ENCODE results near the gene UAP1. TPM values are rescaled to one million over a fixed set of nuclear protein-coding genes. Genes with fewer than 3 reads are reported as not detected.

UAP1 gene
- polyA plus RNA-seq, 1 of the 3 experiments (the other 2 are of a cell fraction): 32.3 TPM

GRCh38 chr1:162541619-162542141 lies 19.8 kb upstream of the UAP1 start:
- POLR2A ChIA-PET: no interaction called here
- Histone ChIP-seq H3K9me2 (no peaks in the 10 kb centered on the region), H3K27me3 (ENCODE audit: insufficient read depth) (no peaks in the 10 kb centered on the region), H3K4me3 (ENCODE audit: low read depth in 2 of 2, low read length in 1 of 2) (no peak overlapping the region), H4K20me1 (ENCODE audit: insufficient read depth) (no peaks in the 10 kb centered on the region), H2AFZ (ENCODE audit: low read depth) (peak overlapping the region; percentile 8), H3K9ac (peak overlapping the region; percentile 51), H3K79me2 (ENCODE audit: insufficient read depth) (no peaks in the 10 kb centered on the region), H3K4me1 (ENCODE audit: control insufficient read depth in 1 of 2, insufficient read depth in 2 of 2, low read depth in 1 of 2, low read length in 1 of 2) (peaks cover 0 to 15% of the 10 kb centered on the region in 2 experiments; a peak in 3 of 4 replicates), H3K4me2 (peak overlapping the region; percentile 38; the same call in 1 of the 2 replicates), H3K36me3 (replicated peaks in 1 of 2; ENCODE audit: control insufficient read depth in 1 of 2, insufficient read depth in 2 of 2, low read length in 1 of 2) (peaks cover 0 to 5% of the 10 kb centered on the region in 2 experiments), H3K9me3 (peaks cover 4% of the 10 kb centered on the region; the same call in 1 of the 2 replicates), H3F3A (replicated peaks; ENCODE audit: insufficient read depth) (peaks cover 56% of the 10 kb centered on the region), H3K27ac (ENCODE audit: low read depth in 2 of 2, low read length in 1 of 2) (peak overlapping the region; percentile 75 to 91; a peak in 3 of 4 replicates)
- WGBS (ENCODE audit: low lambda C conversion rate): 24% methylated on average over 5 of the region's 5 CpGs
- no peak for DNase-seq
- CTCF ChIA-PET: no interaction called here
- TF ChIP-seq TCF12 (IDR thresholded peaks at IDR 0.05) (peak; percentile 85), MEF2A (IDR thresholded peaks at IDR 0.05; ENCODE audit: borderline replicate concordance, low read depth) (no peak), RFX5 (IDR thresholded peaks at IDR 0.05; ENCODE audit: low read length) (no peak), GABPA (IDR thresholded peaks at IDR 0.05; ENCODE audit: low read depth) (no peak), YY1 (IDR thresholded peaks at IDR 0.05; ENCODE audit: low read depth) (peak; percentile 58; the same call in 1 of the 2 replicates), GATA2 (CRISPR knock-in tag; IDR thresholded peaks at IDR 0.05) (no peak), SIN3A (IDR thresholded peaks at IDR 0.05; ENCODE audit: borderline replicate concordance, low read depth, low read length) (peak; percentile 58; the same call in 1 of the 2 replicates), RCOR1 (IDR thresholded peaks at IDR 0.05; ENCODE audit: low read length) (no peak), CHD2 (IDR thresholded peaks at IDR 0.05; ENCODE audit: low read length, partially characterized antibody) (no peak), ELF1 (IDR thresholded peaks at IDR 0.05) (no peak), FOXJ3 (CRISPR knock-in tag; IDR thresholded peaks at IDR 0.05) (no peak), NFIC (IDR thresholded peaks at IDR 0.05; ENCODE audit: borderline replicate concordance) (peak; percentile 88), ZBTB33 (IDR thresholded peaks at IDR 0.05; ENCODE audit: borderline replicate concordance, low read depth) (0 out of 2 replicates have a peak, but pooled peaks have one; percentile 38), TEAD4 (IDR thresholded peaks at IDR 0.05; ENCODE audit: borderline replicate concordance, insufficient read depth) (peak; percentile 62; the same call in 1 of the 2 replicates), EZH2phosphoT487 (IDR thresholded peaks at IDR 0.05; ENCODE audit: borderline replicate concordance, low read depth) (no peak), MXI1 (IDR thresholded peaks at IDR 0.05; ENCODE audit: low read depth, low read length) (no peak), RXRA (IDR thresholded peaks at IDR 0.05; ENCODE audit: borderline replicate concordance, low read depth) (0 out of 2 replicates have a peak, but pooled peaks have one; percentile 19), USF2 (IDR thresholded peaks at IDR 0.05; ENCODE audit: borderline replicate concordance, low read depth, low read length) (no peak), NRF1 (IDR thresholded peaks at IDR 0.05; ENCODE audit: low read depth, low read length) (no peak), TAF1 (IDR thresholded peaks at IDR 0.05; ENCODE audit: borderline replicate concordance, low read depth, low read length) (peak; percentile 31; the same call in 1 of the 2 replicates), SMC3 (IDR thresholded peaks at IDR 0.05; ENCODE audit: low read depth, low read length) (no peak), FOXM1 (IDR thresholded peaks at IDR 0.05; ENCODE audit: low read depth) (peak; percentile 47; the same call in 1 of the 2 replicates), JUND (IDR thresholded peaks at IDR 0.05) (peak; percentile 85)
- TF ChIP-seq, protein P1, sequence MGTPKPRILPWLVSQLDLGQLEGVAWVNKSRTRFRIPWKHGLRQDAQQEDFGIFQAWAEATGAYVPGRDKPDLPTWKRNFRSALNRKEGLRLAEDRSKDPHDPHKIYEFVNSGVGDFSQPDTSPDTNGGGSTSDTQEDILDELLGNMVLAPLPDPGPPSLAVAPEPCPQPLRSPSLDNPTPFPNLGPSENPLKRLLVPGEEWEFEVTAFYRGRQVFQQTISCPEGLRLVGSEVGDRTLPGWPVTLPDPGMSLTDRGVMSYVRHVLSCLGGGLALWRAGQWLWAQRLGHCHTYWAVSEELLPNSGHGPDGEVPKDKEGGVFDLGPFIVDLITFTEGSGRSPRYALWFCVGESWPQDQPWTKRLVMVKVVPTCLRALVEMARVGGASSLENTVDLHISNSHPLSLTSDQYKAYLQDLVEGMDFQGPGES (IDR thresholded peaks at IDR 0.05; ENCODE audit: low read depth, low read length): no peak
- TF ChIP-seq, protein P2, sequence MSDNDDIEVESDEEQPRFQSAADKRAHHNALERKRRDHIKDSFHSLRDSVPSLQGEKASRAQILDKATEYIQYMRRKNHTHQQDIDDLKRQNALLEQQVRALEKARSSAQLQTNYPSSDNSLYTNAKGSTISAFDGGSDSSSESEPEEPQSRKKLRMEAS (IDR thresholded peaks at IDR 0.05; ENCODE audit: low read depth): peak; percentile 53; the same call in 1 of the 2 replicates
- TF ChIP-seq, protein P3, sequence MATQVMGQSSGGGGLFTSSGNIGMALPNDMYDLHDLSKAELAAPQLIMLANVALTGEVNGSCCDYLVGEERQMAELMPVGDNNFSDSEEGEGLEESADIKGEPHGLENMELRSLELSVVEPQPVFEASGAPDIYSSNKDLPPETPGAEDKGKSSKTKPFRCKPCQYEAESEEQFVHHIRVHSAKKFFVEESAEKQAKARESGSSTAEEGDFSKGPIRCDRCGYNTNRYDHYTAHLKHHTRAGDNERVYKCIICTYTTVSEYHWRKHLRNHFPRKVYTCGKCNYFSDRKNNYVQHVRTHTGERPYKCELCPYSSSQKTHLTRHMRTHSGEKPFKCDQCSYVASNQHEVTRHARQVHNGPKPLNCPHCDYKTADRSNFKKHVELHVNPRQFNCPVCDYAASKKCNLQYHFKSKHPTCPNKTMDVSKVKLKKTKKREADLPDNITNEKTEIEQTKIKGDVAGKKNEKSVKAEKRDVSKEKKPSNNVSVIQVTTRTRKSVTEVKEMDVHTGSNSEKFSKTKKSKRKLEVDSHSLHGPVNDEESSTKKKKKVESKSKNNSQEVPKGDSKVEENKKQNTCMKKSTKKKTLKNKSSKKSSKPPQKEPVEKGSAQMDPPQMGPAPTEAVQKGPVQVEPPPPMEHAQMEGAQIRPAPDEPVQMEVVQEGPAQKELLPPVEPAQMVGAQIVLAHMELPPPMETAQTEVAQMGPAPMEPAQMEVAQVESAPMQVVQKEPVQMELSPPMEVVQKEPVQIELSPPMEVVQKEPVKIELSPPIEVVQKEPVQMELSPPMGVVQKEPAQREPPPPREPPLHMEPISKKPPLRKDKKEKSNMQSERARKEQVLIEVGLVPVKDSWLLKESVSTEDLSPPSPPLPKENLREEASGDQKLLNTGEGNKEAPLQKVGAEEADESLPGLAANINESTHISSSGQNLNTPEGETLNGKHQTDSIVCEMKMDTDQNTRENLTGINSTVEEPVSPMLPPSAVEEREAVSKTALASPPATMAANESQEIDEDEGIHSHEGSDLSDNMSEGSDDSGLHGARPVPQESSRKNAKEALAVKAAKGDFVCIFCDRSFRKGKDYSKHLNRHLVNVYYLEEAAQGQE (IDR thresholded peaks at IDR 0.05; ENCODE audit: low read depth, low read length): peak; percentile 39; the same call in 1 of the 2 replicates

All from SK-N-SH (cell line).